ENCODE data around the gene FBN1. TPM values are rescaled to one million over a fixed set of nuclear protein-coding genes. Genes with fewer than 3 reads are reported as not detected.

FBN1 gene
- total RNA-seq, 1 donor from 2014 or later = 12.6 TPM

DNA sequence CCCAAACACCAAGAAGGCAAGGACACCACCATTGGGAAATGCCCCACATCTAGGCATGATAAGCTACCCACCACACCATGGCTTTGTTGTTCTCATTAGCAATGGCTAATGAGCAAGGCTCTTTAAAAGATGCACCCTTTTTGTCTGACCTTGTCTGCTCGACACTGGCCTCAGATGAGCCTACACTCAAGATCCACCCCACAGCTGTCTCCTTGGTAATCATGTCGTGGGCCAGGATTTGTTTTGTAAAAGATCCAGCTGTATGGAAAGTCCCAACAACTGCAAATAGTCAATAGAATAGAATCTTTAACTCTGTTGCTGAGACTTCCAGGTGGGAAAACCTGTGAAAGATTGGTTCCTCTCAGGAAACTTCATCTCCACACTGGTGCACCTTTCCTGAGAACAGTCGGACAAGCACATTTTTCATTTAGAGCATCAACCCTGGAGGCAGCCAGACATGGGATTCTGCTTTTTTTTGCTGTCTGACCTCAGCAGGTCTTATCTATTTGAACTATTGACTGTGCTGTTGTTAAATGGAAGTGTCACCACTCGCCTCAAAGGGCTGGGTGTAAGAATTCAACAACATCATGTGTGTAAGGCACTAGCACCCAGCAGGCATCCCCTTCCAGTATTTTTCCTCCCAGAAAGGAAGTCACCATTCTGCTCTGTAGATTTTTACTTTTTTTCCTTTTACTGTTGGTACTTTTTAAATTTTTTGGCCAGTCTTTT is 278.8 kb downstream of the FBN1 start:
- Mint-ChIP-seq H3K4me1 (ENCODE audit: low read depth, unreplicated experiment) (no peaks in the 10 kb centered on the region), H3K27me3 (ENCODE audit: unreplicated experiment) (no peaks in the 10 kb centered on the region), H3K4me3 (ENCODE audit: unreplicated experiment) (no peak overlapping the region), H3K27ac (ENCODE audit: unreplicated experiment) (no peak overlapping the region), H3K9me3 (ENCODE audit: unreplicated experiment) (no peaks in the 10 kb centered on the region), H3K36me3 (ENCODE audit: unreplicated experiment) (no peaks in the 10 kb centered on the region)
- TF ChIP-seq, protein P1, sequence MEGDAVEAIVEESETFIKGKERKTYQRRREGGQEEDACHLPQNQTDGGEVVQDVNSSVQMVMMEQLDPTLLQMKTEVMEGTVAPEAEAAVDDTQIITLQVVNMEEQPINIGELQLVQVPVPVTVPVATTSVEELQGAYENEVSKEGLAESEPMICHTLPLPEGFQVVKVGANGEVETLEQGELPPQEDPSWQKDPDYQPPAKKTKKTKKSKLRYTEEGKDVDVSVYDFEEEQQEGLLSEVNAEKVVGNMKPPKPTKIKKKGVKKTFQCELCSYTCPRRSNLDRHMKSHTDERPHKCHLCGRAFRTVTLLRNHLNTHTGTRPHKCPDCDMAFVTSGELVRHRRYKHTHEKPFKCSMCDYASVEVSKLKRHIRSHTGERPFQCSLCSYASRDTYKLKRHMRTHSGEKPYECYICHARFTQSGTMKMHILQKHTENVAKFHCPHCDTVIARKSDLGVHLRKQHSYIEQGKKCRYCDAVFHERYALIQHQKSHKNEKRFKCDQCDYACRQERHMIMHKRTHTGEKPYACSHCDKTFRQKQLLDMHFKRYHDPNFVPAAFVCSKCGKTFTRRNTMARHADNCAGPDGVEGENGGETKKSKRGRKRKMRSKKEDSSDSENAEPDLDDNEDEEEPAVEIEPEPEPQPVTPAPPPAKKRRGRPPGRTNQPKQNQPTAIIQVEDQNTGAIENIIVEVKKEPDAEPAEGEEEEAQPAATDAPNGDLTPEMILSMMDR (IDR thresholded peaks at IDR 0.05; ENCODE audit: partially characterized antibody, unreplicated experiment) = no peak
- DNase-seq = no peak

GRCh38 chr15:48365575-48365974 is 279.9 kb downstream of the FBN1 start:
- H3K9me3 Mint-ChIP-seq (ENCODE audit: unreplicated experiment) = no peaks in the 10 kb centered on the region
- DNase-seq = no peak
- no peaks in the 10 kb centered on the region for H3K27me3 Mint-ChIP-seq (ENCODE audit: unreplicated experiment)
- no peaks in the 10 kb centered on the region for H3K36me3 Mint-ChIP-seq (ENCODE audit: unreplicated experiment)
- H3K4me3 Mint-ChIP-seq (ENCODE audit: unreplicated experiment) = no peak overlapping the region
- no peak overlapping the region for H3K27ac Mint-ChIP-seq (ENCODE audit: unreplicated experiment)
- H3K4me1 Mint-ChIP-seq (ENCODE audit: low read depth, unreplicated experiment) = no peaks in the 10 kb centered on the region
- TF ChIP-seq, protein P1 (IDR thresholded peaks at IDR 0.05; ENCODE audit: partially characterized antibody, unreplicated experiment) = no peak

DNA sequence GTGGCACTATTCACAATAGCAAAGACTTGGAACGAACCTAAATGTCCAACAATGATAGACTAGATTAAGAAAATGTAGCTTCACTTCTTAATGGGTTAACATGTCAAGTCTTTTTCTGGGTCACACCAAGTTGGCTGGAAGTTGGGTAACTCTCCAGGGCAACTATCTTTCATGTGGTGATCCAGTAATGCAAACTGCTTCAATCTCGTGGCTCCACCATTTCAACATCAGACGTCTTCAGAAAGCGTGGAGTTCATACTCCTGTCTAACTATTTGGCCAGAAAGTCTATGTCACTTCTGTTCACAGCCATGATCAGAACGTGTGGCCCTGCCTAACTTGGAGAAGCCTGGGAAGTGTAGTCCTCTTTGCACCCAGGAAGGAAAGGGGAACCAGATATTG is 282.0 kb downstream of the FBN1 start:
- Mint-ChIP-seq H3K9me3 (ENCODE audit: unreplicated experiment) (no peaks in the 10 kb centered on the region), H3K4me3 (ENCODE audit: unreplicated experiment) (no peak overlapping the region), H3K36me3 (ENCODE audit: unreplicated experiment) (no peaks in the 10 kb centered on the region), H3K27ac (ENCODE audit: unreplicated experiment) (no peak overlapping the region), H3K4me1 (ENCODE audit: low read depth, unreplicated experiment) (no peaks in the 10 kb centered on the region), H3K27me3 (ENCODE audit: unreplicated experiment) (no peaks in the 10 kb centered on the region)
- TF ChIP-seq, protein P1 (IDR thresholded peaks at IDR 0.05; ENCODE audit: partially characterized antibody, unreplicated experiment) = no peak
- no peak for DNase-seq

DNA sequence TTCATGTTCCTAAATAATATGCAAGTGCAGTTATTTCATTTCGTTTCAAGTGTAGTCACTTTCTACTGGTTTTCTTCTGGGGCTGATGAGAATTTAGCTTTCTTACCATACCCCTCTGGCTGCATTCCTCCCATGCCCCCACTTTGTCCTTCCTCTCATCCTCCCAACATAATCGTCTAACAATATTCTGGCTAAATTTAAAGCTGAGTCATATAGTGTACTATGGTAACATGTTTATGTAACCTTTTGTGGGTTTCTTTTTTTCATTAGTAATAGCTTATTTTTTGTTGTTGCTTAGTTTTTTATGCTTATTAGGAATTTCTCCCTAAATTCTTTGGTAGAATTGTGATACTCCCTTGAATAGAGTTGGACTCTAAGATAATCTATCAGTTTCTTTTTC is 283.8 kb downstream of the FBN1 start:
- Mint-ChIP-seq H3K9me3 (ENCODE audit: unreplicated experiment) (no peaks in the 10 kb centered on the region), H3K27ac (ENCODE audit: unreplicated experiment) (no peak overlapping the region), H3K27me3 (ENCODE audit: unreplicated experiment) (no peaks in the 10 kb centered on the region), H3K4me1 (ENCODE audit: low read depth, unreplicated experiment) (no peaks in the 10 kb centered on the region), H3K36me3 (ENCODE audit: unreplicated experiment) (no peaks in the 10 kb centered on the region), H3K4me3 (ENCODE audit: unreplicated experiment) (no peak overlapping the region)
- no peak for DNase-seq
- TF ChIP-seq, protein P1 (IDR thresholded peaks at IDR 0.05; ENCODE audit: partially characterized antibody, unreplicated experiment) = no peak

DNA sequence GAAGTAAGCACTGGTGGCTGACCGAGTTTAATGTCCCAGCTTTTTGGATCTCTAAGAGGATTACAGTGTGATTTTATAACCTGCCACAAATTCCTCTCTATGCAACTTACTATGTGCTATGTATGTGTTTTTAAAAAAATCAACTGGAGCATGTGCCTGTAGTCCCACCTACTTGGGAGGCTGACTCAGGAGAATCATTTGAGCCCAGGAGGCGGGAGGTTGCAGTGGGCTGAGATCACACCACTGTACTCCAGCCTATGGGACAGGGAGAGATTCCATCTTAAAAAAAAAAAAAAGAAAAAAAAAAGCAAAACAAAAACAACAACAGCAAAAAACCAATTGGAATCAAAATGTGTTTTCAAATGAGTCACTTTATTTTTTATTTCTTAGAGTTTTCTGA is 284.7 kb downstream of the FBN1 start:
- Mint-ChIP-seq H3K27ac (ENCODE audit: unreplicated experiment) (no peak overlapping the region), H3K36me3 (ENCODE audit: unreplicated experiment) (no peaks in the 10 kb centered on the region), H3K4me1 (ENCODE audit: low read depth, unreplicated experiment) (no peaks in the 10 kb centered on the region), H3K4me3 (ENCODE audit: unreplicated experiment) (no peak overlapping the region), H3K27me3 (ENCODE audit: unreplicated experiment) (no peaks in the 10 kb centered on the region), H3K9me3 (ENCODE audit: unreplicated experiment) (no peaks in the 10 kb centered on the region)
- TF ChIP-seq, protein P1 (IDR thresholded peaks at IDR 0.05; ENCODE audit: partially characterized antibody, unreplicated experiment) = no peak
- no peak for DNase-seq
